GM23338 (cell line): ENCODE results near the gene ADAM10. TPM values are rescaled to one million over a fixed set of nuclear protein-coding genes. Genes with fewer than 3 reads are reported as not detected.

Source experiments
- ATAC-seq: fragments of 200-7000 bp; cut with Tn5 transposase; 3 replicates; pipeline ENCODE4 v1.9.1; 2020
- DNase-seq: peaks from one replicate; pipeline ENCODE4 v3.0.0-alpha.2; 2015; ENCODE audit warnings: low spot score
- H2AFZ ChIP-seq: fragments of 200-600 bp; sonication (generic); 2 replicates; pipeline ENCODE4 v1.8.0; 2016; ENCODE audit warnings: antibody characterized with exemption, mild to moderate bottlenecking, moderate library complexity
- H3F3A ChIP-seq: fragments of 200-600 bp; sonication (generic); replicated peaks from 2 replicates; pipeline ENCODE4 v1.8.0; 2017; ENCODE audit warnings: antibody characterized with exemption, mixed run types, low read depth
- H3K27ac ChIP-seq: fragments of 200-600 bp; sonication (generic); 2 replicates; pipeline ENCODE4 v1.6.1; 2016; ENCODE audit warnings: low read depth
- H3K27me3 ChIP-seq: fragments of 200-600 bp; sonication (generic); 2 replicates; pipeline ENCODE4 v1.8.0; 2016; ENCODE audit warnings: mild to moderate bottlenecking, mixed run types, moderate library complexity; ENCODE audit not compliant: insufficient read depth
- H3K36me3 ChIP-seq: fragments of 200-600 bp; sonication (generic); 2 replicates; pipeline ENCODE4 v1.8.0; 2016; ENCODE audit warnings: mild to moderate bottlenecking; ENCODE audit not compliant: insufficient read depth
- H3K4me1 ChIP-seq: fragments of 200-600 bp; sonication (generic); 2 replicates; pipeline ENCODE4 v1.8.0; 2016; ENCODE audit warnings: mild to moderate bottlenecking, moderate library complexity; ENCODE audit not compliant: insufficient read depth
- H3K4me2 ChIP-seq: fragments of 200-600 bp; sonication (generic); 2 replicates; pipeline ENCODE4 v1.7.1; 2017; ENCODE audit warnings: mixed run types
- H3K4me3 ChIP-seq: fragments of 200-600 bp; sonication (generic); 2 replicates; pipeline ENCODE4 v1.6.1; 2016; ENCODE audit warnings: mixed run types
- H3K79me2 ChIP-seq: fragments of 200-600 bp; sonication (generic); replicated peaks from 2 replicates; pipeline ENCODE4 v1.8.0; 2017; ENCODE audit warnings: mild to moderate bottlenecking; ENCODE audit not compliant: insufficient read depth
- H3K9me2 ChIP-seq: fragments of 200-600 bp; sonication (generic); 2 replicates; pipeline ENCODE4 v1.8.0; 2017; ENCODE audit not compliant: insufficient read depth
- H4K20me1 ChIP-seq: fragments of 200-600 bp; sonication (generic); replicated peaks from 2 replicates; pipeline ENCODE4 v1.8.0; 2017; ENCODE audit warnings: mild to moderate bottlenecking; ENCODE audit not compliant: insufficient read depth
- H3K27ac Mint-ChIP-seq: 2 replicates; pipeline ENCODE4 v1.8.0; 2020; ENCODE audit warnings: inconsistent platforms, mild to moderate bottlenecking, moderate library complexity, mixed read lengths
- H3K27me3 Mint-ChIP-seq: 3 replicates; pipeline ENCODE4 v1.8.0; 2022; ENCODE audit warnings: low read depth, mild to moderate bottlenecking, moderate library complexity, mixed read lengths, inconsistent platforms; ENCODE audit not compliant: insufficient read depth, poor library complexity
- H3K36me3 Mint-ChIP-seq: 3 replicates; pipeline ENCODE4 v1.8.0; 2021; ENCODE audit warnings: low read depth, mild to moderate bottlenecking, inconsistent platforms, moderate library complexity, mixed read lengths
- H3K4me1 Mint-ChIP-seq: 3 replicates; pipeline ENCODE4 v1.8.0; 2020; ENCODE audit warnings: mild to moderate bottlenecking, inconsistent platforms, mixed read lengths
- H3K4me3 Mint-ChIP-seq: 3 replicates; pipeline ENCODE4 v1.8.0; 2021; ENCODE audit warnings: moderate library complexity, mild to moderate bottlenecking, inconsistent platforms, mixed read lengths
- H3K9me3 Mint-ChIP-seq: 3 replicates; pipeline ENCODE4 v1.8.0; 2020; ENCODE audit warnings: moderate library complexity, mild to moderate bottlenecking, inconsistent platforms, mixed read lengths
- CREB1 ChIP-seq: fragments of 250-450 bp; sonication (Bioruptor Pico); IDR thresholded peaks from 2 replicates; pipeline ENCODE4 v1.5.0; 2020; ENCODE audit warnings: low read depth, mild to moderate bottlenecking, moderate library complexity
- CTCF ChIP-seq, 2 experiments: fragments of 200-600 bp in 1 of 2; sonication (generic) in 1 of 2; conservative IDR thresholded peaks; 2 replicates each; pipeline versions ENCODE4 v1.5.1 to v1.6.1; 2016 to 2017; ENCODE audit warnings: antibody characterized with exemption in 2 of 2, low read depth in 2 of 2, mild to moderate bottlenecking in 2 of 2, moderate library complexity in 1 of 2
- ETS1 ChIP-seq: IDR thresholded peaks from 2 replicates; pipeline ENCODE4 v1.6.1; 2016; ENCODE audit warnings: antibody characterized with exemption
- EZH2 ChIP-seq: fragments of 200-600 bp; sonication (generic); IDR thresholded peaks from one replicate; pipeline ENCODE4 v1.8.0; 2017; ENCODE audit warnings: antibody characterized with exemption, mild to moderate bottlenecking, low read depth; ENCODE audit not compliant: unreplicated experiment
- EZH2phosphoT487 ChIP-seq: fragments of 200-600 bp; sonication (generic); IDR thresholded peaks from one replicate; pipeline ENCODE4 v1.8.1; 2018; ENCODE audit warnings: antibody characterized with exemption; ENCODE audit not compliant: unreplicated experiment
- JUNB ChIP-seq: IDR thresholded peaks from one replicate; pipeline ENCODE4 v1.6.1; 2016; ENCODE audit warnings: antibody characterized with exemption; ENCODE audit not compliant: unreplicated experiment
- NANOG ChIP-seq: IDR thresholded peaks from 2 replicates; pipeline ENCODE4 v1.6.1; 2016; ENCODE audit warnings: antibody characterized with exemption, borderline replicate concordance
- POLR2AphosphoS5 ChIP-seq: IDR thresholded peaks from 2 replicates; pipeline ENCODE4 v1.6.1; 2016; ENCODE audit warnings: antibody characterized with exemption, low read depth
- REST ChIP-seq: IDR thresholded peaks from one replicate; pipeline ENCODE4 v1.6.1; 2018; ENCODE audit warnings: antibody characterized with exemption; ENCODE audit not compliant: unreplicated experiment
- STAT1 ChIP-seq: IDR thresholded peaks from one replicate; pipeline ENCODE4 v1.6.1; 2016; ENCODE audit warnings: antibody characterized with exemption; ENCODE audit not compliant: unreplicated experiment
- ZNF114 ChIP-seq: fragments of 250-450 bp; sonication (Bioruptor Pico); IDR thresholded peaks from 2 replicates; pipeline ENCODE4 v1.5.0; 2020; ENCODE audit warnings: mild to moderate bottlenecking, moderate library complexity
- ZNF331 ChIP-seq: fragments of 250-450 bp; sonication (Bioruptor Pico); IDR thresholded peaks from 2 replicates; pipeline ENCODE4 v1.5.0; 2020; ENCODE audit warnings: low read depth, mild to moderate bottlenecking, moderate library complexity
- ZNF462 ChIP-seq: fragments of 250-450 bp; sonication (Bioruptor Pico); IDR thresholded peaks from 2 replicates; pipeline ENCODE4 v1.5.0; 2020; ENCODE audit warnings: mild to moderate bottlenecking, moderate library complexity
- polyA plus RNA-seq: library from polyadenylated mRNA; unstranded; fragments of >200 nt; fragmentation: Nextera tagmentation; extraction: Ambion mirVana; gene quantifications from 2 replicates; pipeline ENCODE4 v1.2.1, GENCODE V29; 2016
- total RNA-seq: library from RNA; depleted of rRNA; stranded (reverse); fragments of >200 nt; shearing (Covaris generic); gene quantifications from 2 replicates; pipeline ENCODE4 v1.2.3, GENCODE V29; 2014

ADAM10 gene
- total and polyA plus RNA-seq, 2 experiments from 2014 or later, result 25.0 to 114 TPM

- H3F3A ChIP-seq, result no peaks in the 10 kb centered on the region
- H3K27me3 ChIP-seq, result no peaks in the 10 kb centered on the region
- peaks cover 12% of the 10 kb centered on the region for H3K27me3 Mint-ChIP-seq
- H3K4me3 ChIP-seq, result no peak overlapping the region
- peaks cover 33% of the 10 kb centered on the region for H3K4me1 Mint-ChIP-seq
- no peaks in the 10 kb centered on the region for H4K20me1 ChIP-seq
- H3K4me2 ChIP-seq, result peak overlapping the region; percentile 20; the same call in 1 of the 2 replicates
- ATAC-seq (no peak), DNase-seq (no peak)
- peaks cover 13% of the 10 kb centered on the region for H3K4me1 ChIP-seq
- no peak overlapping the region for H3K4me3 Mint-ChIP-seq
- no peak overlapping the region for H3K27ac ChIP-seq
- no peaks in the 10 kb centered on the region for H3K36me3 Mint-ChIP-seq
- peak overlapping the region; percentile 92 for H2AFZ ChIP-seq
- no peaks in the 10 kb centered on the region for H3K36me3 ChIP-seq
- no peaks in the 10 kb centered on the region for H3K79me2 ChIP-seq
- H3K27ac Mint-ChIP-seq, result no peak overlapping the region
- TF ChIP-seq REST (no peak), EZH2phosphoT487 (no peak), EZH2 (no peak), CTCF (conservative IDR thresholded peaks at IDR 0.05; ENCODE audit: low read depth in 2 of 2) (no peak), JUNB (no peak), STAT1 (no peak), CREB1 (CRISPR knock-in tag) (no peak), ZNF114 (CRISPR knock-in tag) (no peak), ETS1 (no peak), NANOG (no peak), POLR2AphosphoS5 (no peak), ZNF331 (no peak), ZNF462 (no peak)
- H3K9me2 ChIP-seq, result 0 out of 2 replicates have a peak, but pooled peaks cover 3% of the 10 kb centered on the region
- H3K9me3 Mint-ChIP-seq, result no peaks in the 10 kb centered on the region
These were observed 198.3 kb downstream of the ADAM10 start for GRCh38 chr15:58551084-58551763.
